HG03439 (cell line): ENCODE measurements around the gene CFAP141.
"Not testable (repeated sequence)": the region's sequence is repeated elsewhere in the genome, so short reads cannot be mapped to it uniquely, and the experiment has no call there.

Experiments
- ATAC-seq: cut with Tn5 transposase; IDR thresholded peaks from one replicate; pipeline ENCODE4 v1.9.1; 2021; ENCODE audit warnings: mild to moderate bottlenecking, moderate library complexity; ENCODE audit not compliant: unreplicated experiment

CFAP141 gene

GRCh38 chr1:154206196-154206595, at the start of gene CFAP141:
CFAP141 (minus strand) TSS chr1:154206333; CDS start chr1:154206307, 26 bp downstream.
- no peak for ATAC-seq

GRCh38 chr1:154253671-154254070, 47.5 kb upstream of the CFAP141 start:
- ATAC-seq, result no peak

GRCh38 chr1:154241703-154242351, 35.7 kb upstream of the CFAP141 start:
- no peak for ATAC-seq

- no peak for ATAC-seq
Measured at GRCh38 chr1:154240294-154240833, 34.2 kb upstream of the CFAP141 start.

- no peak for ATAC-seq
Measured at GRCh38 chr1:154239491-154239890, 33.4 kb upstream of the CFAP141 start.

GRCh38 chr1:154237880-154238506, 31.9 kb upstream of the CFAP141 start:
- ATAC-seq, result no peak

GRCh38 chr1:154237435-154237834, 31.3 kb upstream of the CFAP141 start:
- ATAC-seq, result no peak

- no peak for ATAC-seq
Measured at GRCh38 chr1:154236855-154237254, 30.7 kb upstream of the CFAP141 start.

- not testable (repeated sequence) for ATAC-seq
Measured at GRCh38 chr1:154233127-154233526, 27.0 kb upstream of the CFAP141 start.

- ATAC-seq, result not testable (repeated sequence)
Measured at GRCh38 chr1:154231112-154231511, 25.0 kb upstream of the CFAP141 start.

- ATAC-seq, result no peak
Measured at GRCh38 chr1:154225370-154225769, 19.2 kb upstream of the CFAP141 start.

GRCh38 chr1:154223621-154224020, 17.5 kb upstream of the CFAP141 start:
- ATAC-seq, result no peak

- no peak for ATAC-seq
Measured at GRCh38 chr1:154222918-154223317, 16.8 kb upstream of the CFAP141 start.

- no peak for ATAC-seq
Measured at GRCh38 chr1:154222518-154222917, 16.4 kb upstream of the CFAP141 start.

GRCh38 chr1:154221278-154222001, 15.3 kb upstream of the CFAP141 start:
- peak; percentile 28 for ATAC-seq

GRCh38 chr1:154220970-154221277, 14.8 kb upstream of the CFAP141 start:
- ATAC-seq, result no peak

- ATAC-seq, result peak; percentile 88
Measured at GRCh38 chr1:154220071-154220969, 14.2 kb upstream of the CFAP141 start, which contains the start of gene UBAP2L. UBAP2L (plus strand) TSS chr1:154220955; CDS start chr1:154225124, 4,169 bp downstream.

- no peak for ATAC-seq
Measured at GRCh38 chr1:154219541-154219940, 13.4 kb upstream of the CFAP141 start.

GRCh38 chr1:154218545-154218944, 12.4 kb upstream of the CFAP141 start:
- ATAC-seq, result no peak

GRCh38 chr1:154213274-154213673, 7.1 kb upstream of the CFAP141 start:
- no peak for ATAC-seq

GRCh38 chr1:154212083-154212482, 6.0 kb upstream of the CFAP141 start:
- ATAC-seq, result no peak
